GM23248 (cell line): Measurements from ENCODE around the gene RTTN.

Experiments
- EZH2 ChIP-seq: fragments of 200-600 bp; sonication (generic); IDR thresholded peaks from 2 replicates; pipeline ENCODE4 v1.6.1; 2018; ENCODE audit warnings: antibody characterized with exemption, mild to moderate bottlenecking; ENCODE audit not compliant: insufficient read depth, poor library complexity, severe bottlenecking
- EZH2phosphoT487 ChIP-seq: fragments of 200-600 bp; sonication (generic); IDR thresholded peaks from 2 replicates; pipeline ENCODE4 v1.6.1; 2018; ENCODE audit warnings: antibody characterized with exemption, moderate library complexity, mild to moderate bottlenecking, low read depth; ENCODE audit not compliant: insufficient read depth

GRCh38 chr18:70022636-70023035 lies 182.9 kb downstream of the RTTN start:
- TF ChIP-seq EZH2 = no peak
- no peak for TF ChIP-seq EZH2phosphoT487
